Measurements from ENCODE around the gene SFMBT2.

DNA sequence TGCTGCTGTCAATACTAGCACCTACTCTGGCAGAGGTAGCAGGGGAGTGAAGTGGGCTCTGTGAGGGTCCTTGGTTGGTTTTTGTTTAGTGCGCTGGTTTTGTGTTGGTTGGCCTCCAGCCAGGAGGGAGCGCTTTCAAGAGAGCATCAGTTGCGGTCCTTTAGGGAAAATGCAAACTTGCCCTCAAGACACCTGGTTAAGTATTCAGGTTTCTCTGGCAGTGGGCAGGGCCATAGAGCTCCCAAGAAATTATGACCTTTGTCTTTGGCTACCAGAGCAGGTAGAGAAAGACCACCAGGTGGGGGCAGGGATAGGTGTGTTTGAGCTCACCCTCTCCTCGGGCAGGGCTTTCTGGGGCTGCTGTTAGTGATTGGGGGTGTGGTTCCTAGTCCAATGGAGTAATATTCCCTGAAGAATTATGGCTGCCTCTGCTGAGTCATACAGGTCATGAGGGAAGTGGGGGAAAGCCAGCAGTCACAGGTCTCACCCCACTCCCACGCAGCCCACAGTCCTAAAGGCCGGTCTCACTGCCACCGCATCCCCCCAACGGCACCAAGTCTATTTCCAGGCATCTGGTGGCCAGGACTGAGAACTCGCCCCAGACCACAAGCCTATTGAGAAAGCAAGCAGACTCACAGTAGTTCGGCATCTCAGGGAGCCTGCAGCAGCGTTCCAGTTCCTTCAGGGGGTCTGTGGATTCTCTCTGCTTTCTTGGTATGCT lies 280.5 kb downstream of the SFMBT2 start:
- TF ChIP-seq, protein P1, sequence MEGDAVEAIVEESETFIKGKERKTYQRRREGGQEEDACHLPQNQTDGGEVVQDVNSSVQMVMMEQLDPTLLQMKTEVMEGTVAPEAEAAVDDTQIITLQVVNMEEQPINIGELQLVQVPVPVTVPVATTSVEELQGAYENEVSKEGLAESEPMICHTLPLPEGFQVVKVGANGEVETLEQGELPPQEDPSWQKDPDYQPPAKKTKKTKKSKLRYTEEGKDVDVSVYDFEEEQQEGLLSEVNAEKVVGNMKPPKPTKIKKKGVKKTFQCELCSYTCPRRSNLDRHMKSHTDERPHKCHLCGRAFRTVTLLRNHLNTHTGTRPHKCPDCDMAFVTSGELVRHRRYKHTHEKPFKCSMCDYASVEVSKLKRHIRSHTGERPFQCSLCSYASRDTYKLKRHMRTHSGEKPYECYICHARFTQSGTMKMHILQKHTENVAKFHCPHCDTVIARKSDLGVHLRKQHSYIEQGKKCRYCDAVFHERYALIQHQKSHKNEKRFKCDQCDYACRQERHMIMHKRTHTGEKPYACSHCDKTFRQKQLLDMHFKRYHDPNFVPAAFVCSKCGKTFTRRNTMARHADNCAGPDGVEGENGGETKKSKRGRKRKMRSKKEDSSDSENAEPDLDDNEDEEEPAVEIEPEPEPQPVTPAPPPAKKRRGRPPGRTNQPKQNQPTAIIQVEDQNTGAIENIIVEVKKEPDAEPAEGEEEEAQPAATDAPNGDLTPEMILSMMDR (IDR thresholded peaks at IDR 0.05) = no peak
- TF ChIP-seq POLR2AphosphoS5 (IDR thresholded peaks at IDR 0.05) = no peak
- TF ChIP-seq POLR2A (IDR thresholded peaks at IDR 0.05) = no peak

Data from suprapubic skin (tissue), 4 donors.